Astrocyte of the spinal cord (primary cell): ENCODE data around the gene NISCH.

Experiments used
- DNase-seq: peaks from one replicate; pipeline ENCODE4 v3.0.0; 2011; ENCODE audit warnings: low read depth, low spot score
- H3K4me3 ChIP-seq: 2 replicates; pipeline ENCODE4 v1.5.1; 2011; ENCODE audit warnings: low read depth, mild to moderate bottlenecking, low read length, moderate library complexity
- CTCF ChIP-seq: IDR thresholded peaks from 2 replicates; pipeline ENCODE4 v1.5.1; 2012; ENCODE audit warnings: low read depth, mild to moderate bottlenecking, low read length, inconsistent platforms
- in situ Hi-C: cut with HindIII; loops from 2 replicates; pipeline ENCODE4 v1.10.0; 2017; ENCODE audit warnings: low sequenced_read_pairs

NISCH gene

GRCh38 chr3:52483577-52484381 is 28.4 kb downstream of the NISCH start:
- TF ChIP-seq CTCF = no peak
- in situ Hi-C loops = no loop called here
- peak; percentile 58 for DNase-seq
- H3K4me3 ChIP-seq = no peak overlapping the region

- no peak for DNase-seq
- H3K4me3 ChIP-seq = no peak overlapping the region
- no peak for TF ChIP-seq CTCF
- in situ Hi-C loops = no loop called here
Observed at GRCh38 chr3:52484680-52485461, 29.5 kb downstream of the NISCH start.

- no peak for TF ChIP-seq CTCF
- no peak overlapping the region for H3K4me3 ChIP-seq
- DNase-seq = no peak
- in situ Hi-C loops = no loop called here
Observed at GRCh38 chr3:52487050-52487787, 31.8 kb downstream of the NISCH start.

GRCh38 chr3:52487788-52488691 is 32.6 kb downstream of the NISCH start:
- no peak for TF ChIP-seq CTCF
- no peak for DNase-seq
- in situ Hi-C loops = no loop called here
- no peak overlapping the region for H3K4me3 ChIP-seq

- no peak for TF ChIP-seq CTCF
- DNase-seq = no peak
- in situ Hi-C loops = no loop called here
Observed at GRCh38 chr3:52488746-52489145, 33.3 kb downstream of the NISCH start.

More at GRCh38 chr3:52488746-52489145, 33.3 kb downstream of the NISCH start:
- no peak overlapping the region for H3K4me3 ChIP-seq
